ENCODE measurements around the gene UXT.

GRCh38 chrX:47704736-47705135, 45.8 kb upstream of the UXT start:
- TF ChIP-seq POLR2AphosphoS5 (IDR thresholded peaks at IDR 0.05; ENCODE audit: borderline replicate concordance, low read depth, low read length), result no peak
- no peak for TF ChIP-seq EZH2 (IDR thresholded peaks at IDR 0.05)
